Measurements from ENCODE around the gene RUVBL2.

DNA sequence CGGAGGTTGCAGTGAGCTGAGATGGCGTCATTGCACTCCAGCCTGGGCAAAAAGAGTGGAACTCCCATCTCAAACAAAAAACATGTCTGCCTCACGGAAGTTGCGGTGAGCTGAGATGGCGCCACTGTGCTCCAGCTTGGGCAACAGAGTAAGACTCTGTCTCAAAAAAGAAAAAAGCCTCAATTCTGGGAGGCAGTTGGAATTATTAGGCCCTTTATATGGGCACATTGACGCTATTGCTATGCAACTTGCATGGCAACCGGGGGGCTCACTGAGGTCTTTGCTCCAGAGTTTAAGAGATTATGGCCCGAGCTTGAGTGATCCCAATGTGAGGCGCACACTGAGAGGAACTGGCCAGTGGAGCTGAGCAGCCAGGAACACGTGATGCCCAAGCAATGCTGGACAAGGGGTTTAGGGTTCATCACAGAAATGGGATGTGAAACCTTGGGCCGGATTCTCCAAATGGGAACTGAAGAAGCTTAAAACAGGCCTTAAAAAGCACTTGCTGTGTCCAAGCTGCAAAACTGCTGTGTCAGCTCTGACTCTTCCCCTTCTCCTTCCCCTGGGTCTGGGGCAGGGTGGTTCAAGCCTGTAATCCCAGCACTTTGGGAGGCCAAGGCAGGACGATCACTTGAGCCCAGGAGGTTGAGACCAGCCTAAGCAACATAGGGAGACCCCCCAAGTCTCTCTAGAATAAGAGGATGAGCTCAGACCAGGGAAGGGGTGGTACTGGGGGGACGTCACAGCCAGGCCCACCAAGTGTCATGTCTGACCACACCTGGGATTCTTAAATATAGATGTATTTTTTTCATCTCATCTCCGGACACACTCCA, 26.1 kb upstream of the RUVBL2 start:
- no peak for TF ChIP-seq POLR2A (IDR thresholded peaks at IDR 0.05)
- TF ChIP-seq, protein P1, sequence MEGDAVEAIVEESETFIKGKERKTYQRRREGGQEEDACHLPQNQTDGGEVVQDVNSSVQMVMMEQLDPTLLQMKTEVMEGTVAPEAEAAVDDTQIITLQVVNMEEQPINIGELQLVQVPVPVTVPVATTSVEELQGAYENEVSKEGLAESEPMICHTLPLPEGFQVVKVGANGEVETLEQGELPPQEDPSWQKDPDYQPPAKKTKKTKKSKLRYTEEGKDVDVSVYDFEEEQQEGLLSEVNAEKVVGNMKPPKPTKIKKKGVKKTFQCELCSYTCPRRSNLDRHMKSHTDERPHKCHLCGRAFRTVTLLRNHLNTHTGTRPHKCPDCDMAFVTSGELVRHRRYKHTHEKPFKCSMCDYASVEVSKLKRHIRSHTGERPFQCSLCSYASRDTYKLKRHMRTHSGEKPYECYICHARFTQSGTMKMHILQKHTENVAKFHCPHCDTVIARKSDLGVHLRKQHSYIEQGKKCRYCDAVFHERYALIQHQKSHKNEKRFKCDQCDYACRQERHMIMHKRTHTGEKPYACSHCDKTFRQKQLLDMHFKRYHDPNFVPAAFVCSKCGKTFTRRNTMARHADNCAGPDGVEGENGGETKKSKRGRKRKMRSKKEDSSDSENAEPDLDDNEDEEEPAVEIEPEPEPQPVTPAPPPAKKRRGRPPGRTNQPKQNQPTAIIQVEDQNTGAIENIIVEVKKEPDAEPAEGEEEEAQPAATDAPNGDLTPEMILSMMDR (IDR thresholded peaks at IDR 0.05): no peak
